H1 (cell line): ENCODE data around the gene KCNMB2. TPM values are rescaled to one million over a fixed set of nuclear protein-coding genes. Genes with fewer than 3 reads are reported as not detected.

Experiments used
- CTCF ChIA-PET: fragments of 300-600 bp; sonication (Branson Sonifier 250); formaldehyde crosslinking; loops from one replicate; lab custom pipeline; 2021; ENCODE audit not compliant: partially characterized antibody; lab: Charles Lee
- POLR2A ChIA-PET: fragments of 300-600 bp; sonication (Branson Sonifier 250); formaldehyde crosslinking; loops from one replicate; lab custom pipeline; 2021; ENCODE audit warnings: inconsistent platforms; ENCODE audit not compliant: partially characterized antibody; lab: Charles Lee
- DNase-seq, 2 experiments: peaks; one replicate each; pipeline versions ENCODE4 v3.0.0 to v3.0.0-alpha.2; 2010 to 2022; ENCODE audit warnings: low spot score in 2 of 2, low read depth in 1 of 2, mixed read lengths in 1 of 2
- FAIRE-seq: peaks from 2 replicates; lab custom pipeline; 2011; peaks lifted over from hg19 to GRCh38; lab: Jason Lieb, UNC
- H2AFZ ChIP-seq: 2 replicates; pipeline ENCODE4 v1.8.1; 2012; ENCODE audit warnings: low read length, inconsistent platforms
- H2AK5ac ChIP-seq: 2 replicates; pipeline ENCODE4 v1.6.1; 2013; ENCODE audit warnings: low read depth, low read length
- H2BK120ac ChIP-seq: replicated peaks from 2 replicates; pipeline ENCODE3; 2013; ENCODE audit warnings: low read depth, low read length, inconsistent platforms
- H2BK12ac ChIP-seq: 2 replicates; pipeline ENCODE4 v1.6.1; 2013; ENCODE audit warnings: low read depth, low read length
- H2BK15ac ChIP-seq: 2 replicates; pipeline ENCODE4 v1.6.1; 2013; ENCODE audit warnings: low read length
- H2BK20ac ChIP-seq: 2 replicates; pipeline ENCODE4 v1.6.1; 2013; ENCODE audit warnings: low read length
- H2BK5ac ChIP-seq: 2 replicates; pipeline ENCODE4 v1.6.1; 2013; ENCODE audit warnings: low read depth, low read length
- H3K14ac ChIP-seq: 2 replicates; pipeline ENCODE4 v1.6.1; 2013; ENCODE audit warnings: inconsistent platforms; ENCODE audit not compliant: insufficient read length
- H3K18ac ChIP-seq: 2 replicates; pipeline ENCODE4 v1.6.1; 2013; ENCODE audit warnings: low read length; ENCODE audit errors: extremely low read depth
- H3K23ac ChIP-seq: 2 replicates; pipeline ENCODE4 v1.6.1; 2013; ENCODE audit warnings: inconsistent platforms; ENCODE audit not compliant: insufficient read length
- H3K23me2 ChIP-seq: 2 replicates; pipeline ENCODE4 v1.6.1; 2013; ENCODE audit warnings: low read depth, low read length
- H3K27ac ChIP-seq: 2 replicates; pipeline ENCODE4 v1.6.1; 2011; ENCODE audit warnings: low read depth, low read length, inconsistent platforms
- H3K27me3 ChIP-seq, 4 experiments: replicated peaks in 1 of 4; 1 replicate in 1 of 4; 2 replicates in 3 of 4; pipeline versions ENCODE4 v1.6.1 to v1.8.1; 2011 to 2013; ENCODE audit warnings: low read length in 3 of 4, mild to moderate bottlenecking in 3 of 4, inconsistent platforms in 2 of 4, mixed read lengths in 2 of 4, moderate library complexity in 1 of 4; ENCODE audit not compliant: control insufficient read depth in 3 of 4, insufficient read depth in 3 of 4; ENCODE audit errors: extremely low read depth in 1 of 4
- H3K36me3 ChIP-seq, 4 experiments: 2 replicates each; pipeline versions ENCODE4 v1.6.1 to v1.8.1; 2011 to 2013; ENCODE audit warnings: mild to moderate bottlenecking in 4 of 4, low read length in 3 of 4, moderate library complexity in 2 of 4, control low read depth in 1 of 4, inconsistent platforms in 1 of 4; ENCODE audit not compliant: insufficient read depth in 4 of 4, control insufficient read depth in 2 of 4
- H3K4ac ChIP-seq: replicated peaks from 2 replicates; pipeline ENCODE3; 2013; ENCODE audit warnings: low read length, low read depth, mixed read lengths, inconsistent platforms; ENCODE audit not compliant: insufficient read length
- H3K4me1 ChIP-seq, 4 experiments: replicated peaks in 1 of 4; 1 replicate in 1 of 4; 2 replicates in 3 of 4; pipeline versions ENCODE4 v1.6.1 to v1.8.1; 2011 to 2013; ENCODE audit warnings: low read length in 3 of 4, inconsistent platforms in 2 of 4, mixed read lengths in 1 of 4; ENCODE audit not compliant: insufficient read depth in 4 of 4, control insufficient read depth in 3 of 4
- H3K4me2 ChIP-seq, 2 experiments: 2 replicates each; pipeline versions ENCODE4 v1.6.1 to v1.8.1; 2011 to 2013; ENCODE audit warnings: low read depth in 2 of 2, low read length in 2 of 2, control low read depth in 1 of 2, inconsistent platforms in 1 of 2, mild to moderate bottlenecking in 1 of 2; ENCODE audit not compliant: insufficient read depth in 1 of 2
- H3K4me3 ChIP-seq, 4 experiments: fragments of 200-600, 300-600 bp in 1 of 4; sonication (generic), shearing (Covaris generic), sonication (Bioruptor Twin) in 1 of 4; 2 replicates each; pipeline versions ENCODE4 v1.5.1 to v1.8.1; 2011 to 2016; ENCODE audit warnings: low read length in 4 of 4, low read depth in 3 of 4, control low read depth in 2 of 4, inconsistent platforms in 2 of 4, mild to moderate bottlenecking in 2 of 4, mixed read lengths in 1 of 4, moderate library complexity in 1 of 4; ENCODE audit not compliant: insufficient read depth in 2 of 4; ENCODE audit errors: extremely low read depth in 1 of 4
- H3K56ac ChIP-seq: replicated peaks from 2 replicates; pipeline ENCODE3; 2013; ENCODE audit warnings: low read depth, mild to moderate bottlenecking, mixed read lengths, low read length, inconsistent platforms; ENCODE audit not compliant: insufficient read length
- H3K79me1 ChIP-seq: 2 replicates; pipeline ENCODE4 v1.6.1; 2013; ENCODE audit warnings: low read depth, low read length, control low read depth
- H3K79me2 ChIP-seq, 2 experiments: 2 replicates each; pipeline versions ENCODE4 v1.6.1 to v1.8.1; 2012 to 2013; ENCODE audit warnings: low read length in 2 of 2, mild to moderate bottlenecking in 2 of 2, inconsistent platforms in 1 of 2; ENCODE audit not compliant: insufficient read depth in 2 of 2, control insufficient read depth in 1 of 2
- H3K9ac ChIP-seq, 4 experiments: replicated peaks in 1 of 4; 1 replicate in 1 of 4; 2 replicates in 3 of 4; pipeline versions ENCODE4 v1.6.1 to v1.8.1; 2011 to 2013; ENCODE audit warnings: low read depth in 3 of 4, low read length in 3 of 4, control low read depth in 2 of 4, mild to moderate bottlenecking in 2 of 4, moderate library complexity in 2 of 4, inconsistent platforms in 1 of 4; ENCODE audit errors: extremely low read depth in 1 of 4
- H3K9me3 ChIP-seq, 2 experiments: 2 replicates each; pipeline versions ENCODE4 v1.6.1 to v1.8.1; 2012 to 2013; ENCODE audit warnings: mild to moderate bottlenecking in 2 of 2, moderate library complexity in 2 of 2, control low read depth in 1 of 2, inconsistent platforms in 1 of 2, low read depth in 1 of 2, low read length in 1 of 2, mixed read lengths in 1 of 2; ENCODE audit not compliant: insufficient read depth in 2 of 2
- H4K20me1 ChIP-seq, 2 experiments: replicated peaks in 1 of 2; 2 replicates each; pipeline versions ENCODE3 to v1.8.1; 2011 to 2013; ENCODE audit warnings: inconsistent platforms in 2 of 2, low read length in 2 of 2, mild to moderate bottlenecking in 1 of 2; ENCODE audit not compliant: insufficient read depth in 2 of 2, control insufficient read depth in 1 of 2
- H4K5ac ChIP-seq: 2 replicates; pipeline ENCODE4 v1.6.1; 2013; ENCODE audit warnings: low read length, low read depth, mixed read lengths, inconsistent platforms; ENCODE audit not compliant: insufficient read length
- H4K8ac ChIP-seq: 2 replicates; pipeline ENCODE4 v1.8.0; 2013; ENCODE audit warnings: mild to moderate bottlenecking, moderate library complexity, low read length, inconsistent platforms; ENCODE audit not compliant: insufficient read depth; ENCODE audit errors: extremely low read depth
- H4K91ac ChIP-seq: replicated peaks from 2 replicates; pipeline ENCODE3; 2013; ENCODE audit warnings: low read length, mixed read lengths, inconsistent platforms; ENCODE audit not compliant: insufficient read length
- BCL11A ChIP-seq, 2 experiments: IDR thresholded peaks; one replicate each; pipeline ENCODE4 v1.6.1; 2011; ENCODE audit warnings: low read depth in 2 of 2, low read length in 2 of 2, mild to moderate bottlenecking in 2 of 2
- CTBP2 ChIP-seq: IDR thresholded peaks from 2 replicates; pipeline ENCODE4 v1.7.0; 2011; ENCODE audit warnings: borderline replicate concordance, mild to moderate bottlenecking, moderate library complexity, mixed read lengths, low read length; ENCODE audit not compliant: insufficient read depth, insufficient read length
- FOSL1 ChIP-seq: IDR thresholded peaks from 2 replicates; pipeline ENCODE4 v1.6.1; 2011; ENCODE audit warnings: mild to moderate bottlenecking, low read depth, low read length, moderate library complexity; ENCODE audit not compliant: insufficient read depth
- HDAC6 ChIP-seq: IDR thresholded peaks from one replicate; pipeline ENCODE4 v1.7.1; 2012; ENCODE audit warnings: low read depth, mild to moderate bottlenecking, inconsistent platforms, low read length, moderate library complexity
- POLR2A ChIP-seq, 2 experiments: IDR thresholded peaks; 1 replicate in 1 of 2; 2 replicates in 1 of 2; pipeline ENCODE4 v1.6.1; 2011; ENCODE audit warnings: low read depth in 2 of 2, low read length in 2 of 2, mild to moderate bottlenecking in 2 of 2; ENCODE audit errors: control extremely low read depth in 1 of 2
- POLR2AphosphoS5 ChIP-seq: IDR thresholded peaks from 2 replicates; pipeline ENCODE4 v1.6.1; 2011; ENCODE audit warnings: low read depth, low read length
- RNF2 ChIP-seq: fragments of 200-900, 300-1000 bp; sonication (generic); IDR thresholded peaks from 2 replicates; pipeline ENCODE4 v1.7.1; 2016; ENCODE audit warnings: borderline replicate concordance, low read depth, mild to moderate bottlenecking, antibody characterized with exemption, low read length; ENCODE audit not compliant: poor library complexity, severe bottlenecking; ENCODE audit errors: missing control alignments
- TCF12 ChIP-seq: IDR thresholded peaks from 2 replicates; pipeline ENCODE4 v1.6.1; 2011; ENCODE audit warnings: low read depth, mild to moderate bottlenecking, low read length
- WGBS, 2 experiments: shearing (Covaris generic) in 1 of 2; methylation state at CpG; one replicate each; pipeline versions ENCODE4 v1.1.6 to v1.1.7; 2013 to 2015; ENCODE audit warnings: low lambda C conversion rate in 2 of 2, mixed read lengths in 2 of 2, inconsistent platforms in 1 of 2, low coverage in 1 of 2, missing lambda C conversion rate in 1 of 2; ENCODE audit not compliant: insufficient replicate concordance in 2 of 2, insufficient coverage in 1 of 2, insufficient read length in 1 of 2; ENCODE audit errors: extremely low coverage in 1 of 2, missing lambda C conversion rate in 1 of 2; 5-methylcytosine and 5-hydroxymethylcytosine counted together
- polyA plus RNA-seq, 7 experiments: library from polyadenylated mRNA; depleted of rRNA in 3 of 7; stranded (reverse) in 5 of 7; unstranded in 2 of 7; fragments of >200 nt in 5 of 7; fragments of 200-250 nt in 2 of 7; gene quantifications; 1 replicate in 5 of 7; 2 replicates in 1 of 7; 4 replicates in 1 of 7; pipeline versions ENCODE4 v1.2.1 to v1.2.3, GENCODE V29; 2011 to 2013; ENCODE audit warnings: missing spikeins in 2 of 7, mixed read lengths in 2 of 7
- total RNA-seq: library from RNA; stranded (reverse); fragmentation: NEBNext Ultra II Directional; extraction: Animal tissue kit (Norgen Biotek cat#: 25700); gene quantifications from 2 replicates; pipeline ENCODE4 v1.2.1, GENCODE V29; 2021
- TF ChIP-seq, protein P1 (sequence below): IDR thresholded peaks from 2 replicates; pipeline ENCODE4 v1.6.1; 2012; ENCODE audit warnings: inconsistent platforms
- TF ChIP-seq, protein P2 (sequence below): IDR thresholded peaks from 2 replicates; pipeline ENCODE4 v1.6.1; 2012; ENCODE audit warnings: inconsistent platforms

KCNMB2 gene
- total and polyA plus RNA-seq, 2 of the 8 experiments (the other 6 are each of a cell fraction or from before 2014, with no cell fraction given): not detected

DNA sequence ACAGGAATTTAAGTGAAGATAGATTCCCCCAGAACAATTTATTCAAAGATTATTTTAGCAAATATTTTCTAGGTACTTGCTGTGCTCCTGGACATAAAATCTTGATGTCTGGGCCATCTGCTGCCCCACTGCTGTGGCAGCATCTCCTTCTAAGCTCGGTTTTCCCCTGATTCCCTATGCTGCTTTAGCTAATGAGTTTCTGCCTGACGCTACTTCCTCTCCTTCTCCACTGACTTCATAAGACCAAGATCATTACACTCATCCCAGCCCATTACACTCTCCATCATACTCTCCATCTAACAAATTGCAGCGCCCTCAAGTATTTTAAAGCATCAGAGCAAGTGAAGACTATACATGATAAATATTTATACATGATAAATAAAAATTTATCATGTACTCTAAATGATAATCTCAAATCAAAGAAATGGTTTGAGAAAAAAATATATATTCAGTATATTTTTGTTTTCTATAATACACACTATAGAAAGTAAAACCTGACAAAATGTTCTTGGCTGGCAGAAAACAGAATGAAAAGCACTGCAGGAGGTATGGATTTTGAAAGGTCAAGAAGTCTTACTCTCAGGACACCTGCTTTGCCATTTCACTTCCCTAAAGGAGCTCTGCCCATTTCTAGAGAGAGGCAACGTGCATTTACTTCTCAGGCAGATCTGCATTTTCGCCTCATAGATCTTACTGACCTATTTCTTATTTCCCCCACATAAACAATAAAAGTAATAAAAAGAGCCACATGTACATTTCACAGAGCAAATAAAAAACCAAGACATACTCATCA lies 232.0 kb downstream of the KCNMB2 start:
- Histone ChIP-seq H3K23ac (no peak overlapping the region), H3K18ac (no peak overlapping the region), H4K5ac (no peak overlapping the region), H3K56ac (no peak overlapping the region), H3K4me2 (no peak overlapping the region), H3K79me1 (no peaks in the 10 kb centered on the region), H3K79me2 (no peaks in the 10 kb centered on the region), H2BK15ac (no peak overlapping the region), H3K9me3 (no peaks in the 10 kb centered on the region), H2BK5ac (no peak overlapping the region), H2BK12ac (no peak overlapping the region), H3K14ac (no peak overlapping the region), H4K91ac (no peak overlapping the region), H2BK120ac (no peak overlapping the region), H3K4me3 (no peak overlapping the region), H2AFZ (no peak overlapping the region), H3K23me2 (no peaks in the 10 kb centered on the region; the same call in 1 of the 2 replicates), H3K27me3 (no peaks in the 10 kb centered on the region), H3K4me1 (no peaks in the 10 kb centered on the region), H3K4ac (no peak overlapping the region), H3K27ac (no peak overlapping the region), H4K20me1 (no peaks in the 10 kb centered on the region), H3K9ac (no peak overlapping the region), H3K36me3 (no peaks in the 10 kb centered on the region), H2BK20ac (no peak overlapping the region), H4K8ac (no peak overlapping the region), H2AK5ac (no peak overlapping the region)
- TF ChIP-seq BCL11A (IDR thresholded peaks at IDR 0.05; ENCODE audit: low read depth in 2 of 2, low read length in 2 of 2): no peak
- TF ChIP-seq FOSL1: no peak
- TF ChIP-seq RNF2: no peak
- TF ChIP-seq HDAC6: no peak
- TF ChIP-seq, protein P1, sequence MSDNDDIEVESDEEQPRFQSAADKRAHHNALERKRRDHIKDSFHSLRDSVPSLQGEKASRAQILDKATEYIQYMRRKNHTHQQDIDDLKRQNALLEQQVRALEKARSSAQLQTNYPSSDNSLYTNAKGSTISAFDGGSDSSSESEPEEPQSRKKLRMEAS: no peak
- no peak for TF ChIP-seq CTBP2
- TF ChIP-seq, protein P2, sequence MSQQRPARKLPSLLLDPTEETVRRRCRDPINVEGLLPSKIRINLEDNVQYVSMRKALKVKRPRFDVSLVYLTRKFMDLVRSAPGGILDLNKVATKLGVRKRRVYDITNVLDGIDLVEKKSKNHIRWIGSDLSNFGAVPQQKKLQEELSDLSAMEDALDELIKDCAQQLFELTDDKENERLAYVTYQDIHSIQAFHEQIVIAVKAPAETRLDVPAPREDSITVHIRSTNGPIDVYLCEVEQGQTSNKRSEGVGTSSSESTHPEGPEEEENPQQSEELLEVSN: no peak
- TF ChIP-seq POLR2AphosphoS5: no peak
- TF ChIP-seq TCF12: no peak
- no peak for TF ChIP-seq POLR2A (IDR thresholded peaks at IDR 0.05; ENCODE audit: control extremely low read depth in 1 of 2, low read depth in 2 of 2, low read length in 2 of 2)
- 84% methylated on average over 5 of the region's 5 CpGs; no CpG with 5 or more reads in 1 of the 2 experiments for WGBS, 2 experiments
- POLR2A ChIA-PET: no interaction called here
- CTCF ChIA-PET: no interaction called here
- DNase-seq: no peak
- FAIRE-seq: no peak
